ENCODE data around the gene ABTB2. TPM values are rescaled to one million over a fixed set of nuclear protein-coding genes. Genes with fewer than 3 reads are reported as not detected.
A peak's percentile ranks its signal among the peaks of the same experiment; 100 is the strongest.

Gene ABTB2
- total and polyA plus RNA-seq, 7 experiments from 2014 or later = 0.03 to 5.3 (median 0.26) TPM

DNA sequence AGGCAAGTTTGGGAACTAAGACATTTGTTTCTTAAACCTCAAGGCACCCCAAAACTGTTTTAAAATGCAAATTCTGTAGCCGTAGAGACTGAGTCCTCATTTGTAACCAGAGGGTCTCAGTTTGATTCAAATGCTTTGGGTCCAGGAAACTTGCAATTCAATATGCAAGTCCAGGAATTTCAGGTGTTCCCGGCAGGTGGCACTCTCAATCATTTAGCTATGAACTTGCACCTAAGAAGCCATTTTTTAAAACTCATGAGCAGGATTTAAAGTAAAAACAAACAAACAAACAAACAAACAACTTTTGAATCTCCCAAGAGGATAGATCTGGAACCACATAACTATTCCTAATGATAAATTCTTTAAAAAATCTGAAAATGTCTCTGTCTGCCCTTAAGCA lies 8.7 kb upstream of the ABTB2 start:
- Mint-ChIP-seq H3K27ac (no peak overlapping the region), H3K27me3 (peaks cover 0 to 41% (median 10%) of the 10 kb centered on the region in 5 donors), H3K4me1 (peaks cover 3 to 21% (median 14%) of the 10 kb centered on the region in 7 donors), H3K36me3 (peaks cover 0 to under 1% (median 0%) of the 10 kb centered on the region in 5 donors), H3K4me3 (no peak overlapping the region), H3K9me3 (no peaks in the 10 kb centered on the region)
- ATAC-seq = no peak
- POLR2A ChIA-PET = no interaction called here
- no peaks in the 10 kb centered on the region for H3K36me3 ChIP-seq (ENCODE audit: control insufficient read depth in 2 of 3, insufficient read depth in 3 of 3, low read length in 3 of 3)
- no peak for DNase-seq
- H3K9me3 ChIP-seq (ENCODE audit: control insufficient read depth in 2 of 3, low read length in 3 of 3) = no peaks in the 10 kb centered on the region
- intact Hi-C loops (cut with micrococcal nuclease) = loop anchor here in 1 of 2 donors (1.0 to 5.0 kb wide), 2 partner anchors 102 to 126 kb away; no protein-coding TSS in a partner anchor
- no peak overlapping the region for H3K4me3 ChIP-seq (ENCODE audit: low read length)
- H3K4me1 ChIP-seq (ENCODE audit: control insufficient read depth in 2 of 2, insufficient read depth in 2 of 2, low read length in 2 of 2) = no peaks in the 10 kb centered on the region
- no peaks in the 10 kb centered on the region for H3K27me3 ChIP-seq (ENCODE audit: control insufficient read depth in 2 of 2, insufficient read depth in 2 of 2, low read length in 2 of 2)
- no peak overlapping the region for H3K27ac ChIP-seq (ENCODE audit: low read depth, low read length)
- CTCF ChIA-PET = no interaction called here

- no peaks in the 10 kb centered on the region for H3K27me3 ChIP-seq (ENCODE audit: control insufficient read depth in 2 of 2, insufficient read depth in 2 of 2, low read length in 2 of 2)
- Mint-ChIP-seq H3K9me3 (peaks cover 0 to 1% (median 0%) of the 10 kb centered on the region in 11 donors), H3K36me3 (no peaks in the 10 kb centered on the region), H3K4me3 (peak overlapping the region in 5 of 10 donors; percentile 3 to 48 (median 18)), H3K27me3 (peaks cover 0 to 56% (median 10%) of the 10 kb centered on the region in 5 donors), H3K27ac (peak overlapping the region in 4 of 9 donors; percentile 4 to 40 (median 16)), H3K4me1 (peaks cover 7 to 26% (median 16%) of the 10 kb centered on the region in 7 donors)
- ATAC-seq = no peak
- intact Hi-C loops (cut with micrococcal nuclease) = no loop called here
- DNase-seq = peak in 2 of 9 donors; percentile 6 to 9
- H3K4me3 ChIP-seq (ENCODE audit: low read length) = no peak overlapping the region
- ChIA-PET CTCF (interaction anchor here (0.7 to 3.0 kb wide), 2 partner anchors 190 to 367 kb away, joined by 4 to 11 read pairs; no protein-coding TSS in a partner anchor), POLR2A (no interaction called here)
- H3K27ac ChIP-seq (ENCODE audit: low read depth, low read length) = no peak overlapping the region
- H3K9me3 ChIP-seq (ENCODE audit: control insufficient read depth in 2 of 3, low read length in 3 of 3) = no peaks in the 10 kb centered on the region
- no peaks in the 10 kb centered on the region for H3K4me1 ChIP-seq (ENCODE audit: control insufficient read depth in 2 of 2, insufficient read depth in 2 of 2, low read length in 2 of 2)
- H3K36me3 ChIP-seq (ENCODE audit: control insufficient read depth in 2 of 3, insufficient read depth in 3 of 3, low read length in 3 of 3) = no peaks in the 10 kb centered on the region
These were observed 6.3 kb upstream of the ABTB2 start for GRCh38 chr11:34364102-34364501.

DNA sequence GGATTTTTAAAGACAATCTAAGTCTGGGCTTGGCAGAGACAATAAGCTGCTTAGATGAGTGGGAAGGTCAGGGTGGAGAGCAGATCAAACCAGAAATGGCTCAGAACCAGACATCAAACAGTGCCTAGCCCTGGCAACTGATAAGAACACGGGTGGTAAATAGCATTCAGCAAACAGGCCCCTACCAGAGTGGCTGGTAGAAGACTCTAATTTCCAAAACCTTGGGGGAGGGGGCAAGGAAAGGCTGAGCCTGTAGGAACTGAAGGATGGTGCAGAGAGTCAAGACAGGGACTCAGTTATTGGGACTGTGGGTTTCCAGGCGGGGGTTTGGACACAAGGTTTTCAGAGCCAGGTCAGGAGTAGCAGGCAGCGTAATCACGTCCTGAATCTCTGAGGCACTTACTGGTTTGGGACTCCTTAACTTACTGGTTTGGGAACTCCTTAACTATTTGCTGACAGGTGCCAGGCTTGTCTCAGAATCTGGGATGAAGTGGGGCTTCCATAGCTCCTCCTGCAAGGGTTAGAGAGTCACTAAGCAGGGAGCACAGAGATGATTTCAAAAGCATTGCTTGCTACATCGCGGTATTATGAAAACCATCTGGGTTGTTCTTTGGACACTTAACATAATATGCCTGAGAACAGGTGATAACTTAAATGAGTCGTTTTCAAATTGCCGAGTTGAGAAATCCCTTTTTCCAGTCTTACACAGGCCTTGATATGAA lies 5.7 kb upstream of the ABTB2 start:
- no peak overlapping the region for H3K27ac ChIP-seq (ENCODE audit: low read depth, low read length)
- H3K4me1 Mint-ChIP-seq = peaks cover 9 to 27% (median 18%) of the 10 kb centered on the region in 7 donors
- H3K27ac Mint-ChIP-seq = peak overlapping the region in 2 of 9 donors; percentile 4 to 40
- H3K4me1 ChIP-seq (ENCODE audit: control insufficient read depth in 2 of 2, insufficient read depth in 2 of 2, low read length in 2 of 2) = no peaks in the 10 kb centered on the region
- peaks cover 0 to 53% (median 10%) of the 10 kb centered on the region in 5 donors for H3K27me3 Mint-ChIP-seq
- DNase-seq (no peak), ATAC-seq (no peak)
- POLR2A ChIA-PET = no interaction called here
- intact Hi-C loops (cut with micrococcal nuclease) = no loop called here
- H3K4me3 Mint-ChIP-seq = peak overlapping the region in 3 of 10 donors; percentile 3 to 48 (median 39)
- peaks cover 0 to 1% (median 0%) of the 10 kb centered on the region in 11 donors for H3K9me3 Mint-ChIP-seq
- no peaks in the 10 kb centered on the region for H3K9me3 ChIP-seq (ENCODE audit: control insufficient read depth in 2 of 3, low read length in 3 of 3)
- H3K4me3 ChIP-seq (ENCODE audit: low read length) = no peak overlapping the region
- H3K36me3 ChIP-seq (ENCODE audit: control insufficient read depth in 2 of 3, insufficient read depth in 3 of 3, low read length in 3 of 3) = no peaks in the 10 kb centered on the region
- H3K36me3 Mint-ChIP-seq = no peaks in the 10 kb centered on the region
- H3K27me3 ChIP-seq (ENCODE audit: control insufficient read depth in 2 of 2, insufficient read depth in 2 of 2, low read length in 2 of 2) = no peaks in the 10 kb centered on the region
- CTCF ChIA-PET = interaction anchor here (0.7 to 3.0 kb wide), 3 partner anchors 49 to 367 kb away, joined by 3 to 11 read pairs (median 4); no protein-coding TSS in a partner anchor

- H3K4me1 Mint-ChIP-seq = peaks cover 18 to 39% (median 31%) of the 10 kb centered on the region in 7 donors
- peaks cover 0 to 4% (median 0%) of the 10 kb centered on the region in 5 donors for H3K36me3 Mint-ChIP-seq
- no peak for ATAC-seq
- peaks cover 0 to 1% (median 0%) of the 10 kb centered on the region in 11 donors for H3K9me3 Mint-ChIP-seq
- no peak overlapping the region for H3K27ac Mint-ChIP-seq
- H3K4me1 ChIP-seq (ENCODE audit: control insufficient read depth in 2 of 2, insufficient read depth in 2 of 2, low read length in 2 of 2) = peaks cover 8 to 10% of the 10 kb centered on the region in 2 donors
- intact Hi-C loops (cut with micrococcal nuclease) = no loop called here
- DNase-seq = no peak
- no peak overlapping the region for H3K4me3 ChIP-seq (ENCODE audit: low read length)
- POLR2A ChIA-PET = no interaction called here
- CTCF ChIA-PET = interaction anchor here (1.7 kb wide), 1 partner anchor 185 kb away, joined by 16 read pairs; no protein-coding TSS in a partner anchor
- no peaks in the 10 kb centered on the region for H3K9me3 ChIP-seq (ENCODE audit: control insufficient read depth in 2 of 3, low read length in 3 of 3)
- H3K36me3 ChIP-seq (ENCODE audit: control insufficient read depth in 2 of 3, insufficient read depth in 3 of 3, low read length in 3 of 3) = no peaks in the 10 kb centered on the region
- no peak overlapping the region for H3K4me3 Mint-ChIP-seq
- H3K27me3 Mint-ChIP-seq = peaks cover 15 to 47% (median 18%) of the 10 kb centered on the region in 5 donors
- H3K27me3 ChIP-seq (ENCODE audit: control insufficient read depth in 2 of 2, insufficient read depth in 2 of 2, low read length in 2 of 2) = peaks cover 7 to 11% of the 10 kb centered on the region in 2 donors
- H3K27ac ChIP-seq (ENCODE audit: low read depth, low read length) = no peak overlapping the region
These were observed 2.2 kb upstream of the ABTB2 start for GRCh38 chr11:34360046-34360445.

DNA sequence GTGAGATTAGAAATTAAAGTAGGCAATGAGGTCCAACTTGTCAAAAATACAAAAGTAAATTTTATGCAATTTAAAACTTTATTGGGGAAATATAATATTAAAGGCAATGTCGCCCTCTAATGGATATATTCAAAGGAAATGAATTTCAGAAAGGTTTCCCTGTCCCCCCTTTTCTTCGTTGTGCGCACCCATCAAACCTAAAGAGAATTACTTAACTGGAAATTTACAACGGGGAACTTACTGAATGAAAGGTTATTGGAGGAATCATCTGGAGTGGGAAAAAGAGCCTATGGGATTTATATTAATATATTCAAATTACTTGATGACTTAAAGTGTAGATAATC lies 1.7 kb upstream of the ABTB2 start:
- peaks cover 8 to 10% of the 10 kb centered on the region in 2 donors for H3K4me1 ChIP-seq (ENCODE audit: control insufficient read depth in 2 of 2, insufficient read depth in 2 of 2, low read length in 2 of 2)
- H3K4me1 Mint-ChIP-seq = peaks cover 17 to 37% (median 30%) of the 10 kb centered on the region in 7 donors
- ATAC-seq (no peak), DNase-seq (no peak)
- H3K27ac ChIP-seq (ENCODE audit: low read depth, low read length) = no peak overlapping the region
- peaks cover 20 to 52% (median 24%) of the 10 kb centered on the region in 5 donors for H3K27me3 Mint-ChIP-seq
- H3K27ac Mint-ChIP-seq = peak overlapping the region in 5 of 9 donors; percentile 11 to 90 (median 85)
- H3K36me3 ChIP-seq (ENCODE audit: control insufficient read depth in 2 of 3, insufficient read depth in 3 of 3, low read length in 3 of 3) = no peaks in the 10 kb centered on the region
- peaks cover 7 to 11% of the 10 kb centered on the region in 2 donors for H3K27me3 ChIP-seq (ENCODE audit: control insufficient read depth in 2 of 2, insufficient read depth in 2 of 2, low read length in 2 of 2)
- H3K4me3 Mint-ChIP-seq = peak overlapping the region; percentile 81 to 96 (median 88)
- H3K9me3 ChIP-seq (ENCODE audit: control insufficient read depth in 2 of 3, low read length in 3 of 3) = no peaks in the 10 kb centered on the region
- intact Hi-C loops (cut with micrococcal nuclease) = loop anchor here (1.0 to 10.0 kb wide), 17 partner anchors 47 to 1303 kb away; partner anchors contain the start of genes C11orf91 (in 2 of the 2), APIP (in 1 of the 2), CAPRIN1 (in 1 of the 2) and CD59 (in 1 of the 2)
- peaks cover 0 to 5% (median 3%) of the 10 kb centered on the region in 5 donors for H3K36me3 Mint-ChIP-seq
- ChIA-PET POLR2A (no interaction called here), CTCF (no interaction called here)
- peak overlapping the region; percentile 67 for H3K4me3 ChIP-seq (ENCODE audit: low read length)
- H3K9me3 Mint-ChIP-seq = peaks cover 0 to 1% (median 0%) of the 10 kb centered on the region in 11 donors

DNA sequence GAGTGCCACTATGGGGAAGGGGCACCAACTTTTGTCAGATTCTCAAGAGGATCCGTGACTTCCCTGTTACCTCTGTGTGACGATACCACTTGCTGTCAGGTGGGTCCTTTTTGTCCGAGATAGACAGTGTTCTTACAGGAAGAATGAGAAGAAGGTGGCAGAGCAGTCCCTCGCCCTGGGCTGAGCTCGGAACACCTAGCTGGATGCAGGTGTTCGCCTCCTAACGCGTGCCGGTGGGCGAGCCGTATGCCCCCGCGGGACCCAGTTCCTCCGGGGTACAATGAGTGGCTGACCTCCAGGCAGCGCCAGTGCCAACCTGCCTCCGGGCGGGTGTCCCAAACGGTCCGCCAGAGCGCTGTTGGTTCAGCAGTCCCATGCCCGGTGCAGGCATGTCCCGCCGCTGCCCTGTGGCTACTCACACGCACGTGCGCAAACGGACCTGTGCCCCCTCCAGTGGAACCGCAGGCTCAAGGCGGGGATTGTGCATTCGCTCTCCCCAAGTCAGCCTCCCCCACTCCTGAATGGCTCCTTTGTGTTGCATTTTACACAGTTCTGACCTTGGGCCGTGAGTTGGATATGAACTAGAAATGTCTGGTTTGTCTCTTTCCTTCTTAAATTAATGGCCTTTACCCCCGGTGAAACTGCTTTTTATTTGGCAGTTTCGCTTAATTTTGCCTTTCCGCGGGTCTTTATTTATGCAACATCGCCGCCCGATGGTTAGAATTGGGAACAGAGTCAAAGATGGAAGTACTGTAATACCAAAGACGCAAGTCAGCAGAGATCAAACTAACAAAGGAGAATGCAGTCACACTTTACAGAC lies 1.1 kb upstream of the ABTB2 start:
- Mint-ChIP-seq H3K4me3 (peak overlapping the region; percentile 81 to 96 (median 88)), H3K36me3 (peaks cover 0 to 5% (median 3%) of the 10 kb centered on the region in 5 donors), H3K9me3 (peaks cover 0 to 1% (median 0%) of the 10 kb centered on the region in 11 donors), H3K27me3 (peaks cover 24 to 52% (median 25%) of the 10 kb centered on the region in 5 donors), H3K4me1 (peaks cover 11 to 34% (median 24%) of the 10 kb centered on the region in 7 donors), H3K27ac (peak overlapping the region; percentile 28 to 94 (median 90))
- Histone ChIP-seq H3K4me3 (ENCODE audit: low read length) (peak overlapping the region; percentile 67), H3K4me1 (ENCODE audit: control insufficient read depth in 2 of 2, insufficient read depth in 2 of 2, low read length in 2 of 2) (peaks cover 8 to 10% of the 10 kb centered on the region in 2 donors), H3K27me3 (ENCODE audit: control insufficient read depth in 2 of 2, insufficient read depth in 2 of 2, low read length in 2 of 2) (peaks cover 7 to 11% of the 10 kb centered on the region in 2 donors), H3K27ac (ENCODE audit: low read depth, low read length) (peak overlapping the region; percentile 55), H3K9me3 (ENCODE audit: control insufficient read depth in 2 of 3, low read length in 3 of 3) (no peaks in the 10 kb centered on the region), H3K36me3 (ENCODE audit: control insufficient read depth in 2 of 3, insufficient read depth in 3 of 3, low read length in 3 of 3) (no peaks in the 10 kb centered on the region)
- intact Hi-C loops (cut with micrococcal nuclease) = loop anchor here (1.0 to 10.0 kb wide), 23 partner anchors 47 to 1304 kb away; partner anchors contain the start of genes C11orf91 (in 2 of the 2), CAPRIN1 (in 2 of the 2), CAT (in 2 of the 2) and FBXO3 (in 2 of the 2)
- CTCF ChIA-PET = interaction anchor here (0.6 to 3.0 kb wide), 10 partner anchors 117 to 554 kb away, joined by 3 to 26 read pairs (median 4); no protein-coding TSS in a partner anchor
- DNase-seq (peak; percentile 44 to 80 (median 75)), ATAC-seq (peak; percentile 31)
- POLR2A ChIA-PET = interaction anchor here (0.9 to 3.2 kb wide), 3 partner anchors 184 to 362 kb away, joined by 3 to 22 read pairs (median 6); no protein-coding TSS in a partner anchor
